Breast epithelium (tissue), 4 donors: ENCODE data around the gene AMT. TPM values are rescaled to one million over a fixed set of nuclear protein-coding genes. Genes with fewer than 3 reads are reported as not detected.
"Not testable (repeated sequence)": the region's sequence is repeated elsewhere in the genome, so short reads cannot be mapped to it uniquely, and the experiment has no call there.

Experiments
- DNase-seq, 2 donors: peaks; one replicate each; pipeline ENCODE4 v3.0.0-alpha.2; 2019; ENCODE audit warnings: low spot score in 2 of 2
- H3K27ac ChIP-seq, 2 donors: fragments of 200-600 bp; sonication (generic) in 1 of 2; one replicate each; pipeline ENCODE4 v1.5.1; 2016 to 2019; ENCODE audit warnings: mild to moderate bottlenecking in 1 of 2
- H3K27me3 ChIP-seq, 2 donors: fragments of 200-600 bp; sonication (generic) in 1 of 2; one replicate each; pipeline versions ENCODE4 v1.5.1 to v1.6.0; 2017 to 2019; ENCODE audit warnings: control low read depth in 1 of 2, mild to moderate bottlenecking in 1 of 2
- H3K36me3 ChIP-seq: fragments of 200-600 bp; one replicate; pipeline ENCODE4 v1.5.1; 2019
- H3K4me1 ChIP-seq, 2 donors: fragments of 200-600 bp; sonication (generic); one replicate each; pipeline ENCODE4 v1.5.1; 2016 to 2019; ENCODE audit warnings: control low read depth in 1 of 2
- H3K4me3 ChIP-seq, 3 donors: fragments of 200-600 bp; sonication (generic); 1 replicate in 2 of 3; 2 replicates in 1 of 3; pipeline ENCODE4 v1.5.1; 2016 to 2019; ENCODE audit warnings: mild to moderate bottlenecking in 3 of 3, moderate library complexity in 2 of 3
- H3K9me3 ChIP-seq, 2 donors: fragments of 200-600 bp; sonication (generic) in 1 of 2; one replicate each; pipeline ENCODE4 v1.5.1; 2016 to 2019; ENCODE audit warnings: control low read depth in 1 of 2
- CTCF ChIP-seq, 3 donors: fragments of 450-650 bp; IDR thresholded peaks; one replicate each; pipeline ENCODE4 v1.5.1; 2016 to 2017; ENCODE audit warnings: antibody characterized with exemption in 3 of 3, mild to moderate bottlenecking in 3 of 3, moderate library complexity in 3 of 3
- POLR2A ChIP-seq: fragments of 450-650 bp; IDR thresholded peaks from one replicate; pipeline ENCODE4 v1.6.1; 2016; ENCODE audit warnings: antibody characterized with exemption, mild to moderate bottlenecking, moderate library complexity
- POLR2AphosphoS5 ChIP-seq, 3 donors: sonication (generic); formaldehyde crosslinking; IDR thresholded peaks; one replicate each; pipeline ENCODE4 v1.6.1; 2017; ENCODE audit warnings: antibody characterized with exemption in 3 of 3
- intact Hi-C: fragments of 100-400 bp; cut with DNase I; formaldehyde crosslinking; loops from one replicate; pipeline ENCODE4 v1.15.1; 2023; ENCODE audit warnings: low total_unique reads
- total RNA-seq, 3 donors: library from RNA; depleted of rRNA; stranded (reverse); fragments of >200 nt; gene quantifications; one replicate each; pipeline ENCODE4 v1.1.0, GENCODE V29; 2016

The AMT gene
- total RNA-seq, 3 donors from 2014 or later: 2.7 to 8.3 (median 3.6) TPM

- DNase-seq: no peak
- peak overlapping the region; percentile 90 to 98 (median 92) for H3K4me3 ChIP-seq
- no peaks in the 10 kb centered on the region for H3K9me3 ChIP-seq
- intact Hi-C loops: no loop called here
- TF ChIP-seq CTCF (IDR thresholded peaks at IDR 0.05) (no peak), POLR2A (no peak), POLR2AphosphoS5 (IDR thresholded peaks at IDR 0.05) (no peak)
- H3K27me3 ChIP-seq: no peaks in the 10 kb centered on the region
- H3K36me3 ChIP-seq: no peaks in the 10 kb centered on the region
- H3K4me1 ChIP-seq: peaks cover 7 to 25% of the 10 kb centered on the region in 2 donors
- H3K27ac ChIP-seq: peak overlapping the region; percentile 19 to 99
These were observed 12.0 kb downstream of the AMT start for GRCh38 chr3:49410066-49410845.

GRCh38 chr3:49406571-49407565 lies 15.4 kb downstream of the AMT start:
- intact Hi-C loops: no loop called here
- no peak for DNase-seq
- peaks cover 3 to 15% of the 10 kb centered on the region in 2 donors for H3K4me1 ChIP-seq

GRCh38 chr3:49405570-49405969 lies 16.7 kb downstream of the AMT start:
- peaks cover 3 to 15% of the 10 kb centered on the region in 2 donors for H3K4me1 ChIP-seq
- H3K9me3 ChIP-seq, H3K27me3 ChIP-seq, H3K4me3 ChIP-seq, intact Hi-C loops, DNase-seq, H3K36me3 ChIP-seq: not testable (repeated sequence)
- peak overlapping the region; percentile 48 to 55 for H3K27ac ChIP-seq

More at GRCh38 chr3:49406571-49407565, 15.4 kb downstream of the AMT start:
- H3K4me3 ChIP-seq: no peak overlapping the region
- no peaks in the 10 kb centered on the region for H3K36me3 ChIP-seq
- TF ChIP-seq POLR2AphosphoS5 (IDR thresholded peaks at IDR 0.05) (no peak), POLR2A (no peak), CTCF (IDR thresholded peaks at IDR 0.05) (no peak)
- H3K27ac ChIP-seq: peak overlapping the region; percentile 48 to 68
- no peaks in the 10 kb centered on the region for H3K27me3 ChIP-seq
- no peaks in the 10 kb centered on the region for H3K9me3 ChIP-seq

- DNase-seq: no peak
- peaks cover 0 to 8% of the 10 kb centered on the region in 2 donors for H3K4me1 ChIP-seq
These were observed 18.4 kb downstream of the AMT start for GRCh38 chr3:49403891-49404290.

More at GRCh38 chr3:49403891-49404290, 18.4 kb downstream of the AMT start:
- Histone ChIP-seq H3K36me3 (no peaks in the 10 kb centered on the region), H3K9me3 (no peaks in the 10 kb centered on the region), H3K4me3 (no peak overlapping the region), H3K27ac (no peak overlapping the region), H3K27me3 (no peaks in the 10 kb centered on the region)
- no peak for TF ChIP-seq POLR2A
- no peak for TF ChIP-seq POLR2AphosphoS5 (IDR thresholded peaks at IDR 0.05)
- no peak for TF ChIP-seq CTCF (IDR thresholded peaks at IDR 0.05)
- intact Hi-C loops: no loop called here
